ENCODE results near the gene ADCY4.
A peak's percentile ranks its signal among the peaks of the same experiment; 100 is the strongest.
"Not testable (repeated sequence)": the region's sequence is repeated elsewhere in the genome, so short reads cannot be mapped to it uniquely, and the experiment has no call there.

The ADCY4 gene

GRCh38 chr14:24334431-24335291 is at the start of gene ADCY4:
ADCY4 (minus strand) TSS chr14:24335071; CDS start chr14:24334652, 419 bp downstream.
- peak within 1 kb of the TSS; percentile 60 for H3K4me3 ChIP-seq (ENCODE audit: low read depth, low read length)

- H3K4me3 ChIP-seq (ENCODE audit: low read depth, low read length), result no peak overlapping the region
Observed at GRCh38 chr14:24384169-24384568, 49.3 kb upstream of the ADCY4 start.

- no peak overlapping the region for H3K4me3 ChIP-seq (ENCODE audit: low read depth, low read length)
Observed at GRCh38 chr14:24382064-24382371, 47.1 kb upstream of the ADCY4 start.

GRCh38 chr14:24381363-24382063 is 46.6 kb upstream of the ADCY4 start:
- no peak overlapping the region for H3K4me3 ChIP-seq (ENCODE audit: low read depth, low read length)

- no peak overlapping the region for H3K4me3 ChIP-seq (ENCODE audit: low read depth, low read length)
Observed at GRCh38 chr14:24379907-24380730, 45.2 kb upstream of the ADCY4 start.

- H3K4me3 ChIP-seq (ENCODE audit: low read depth, low read length), result no peak overlapping the region
Observed at GRCh38 chr14:24378981-24379906, 44.4 kb upstream of the ADCY4 start.

- no peak overlapping the region for H3K4me3 ChIP-seq (ENCODE audit: low read depth, low read length)
Observed at GRCh38 chr14:24378327-24378726, 43.5 kb upstream of the ADCY4 start.

- no peak overlapping the region for H3K4me3 ChIP-seq (ENCODE audit: low read depth, low read length)
Observed at GRCh38 chr14:24377657-24378056, 42.8 kb upstream of the ADCY4 start.

GRCh38 chr14:24377126-24377525 is 42.3 kb upstream of the ADCY4 start:
- H3K4me3 ChIP-seq (ENCODE audit: low read depth, low read length), result no peak overlapping the region

- no peak overlapping the region for H3K4me3 ChIP-seq (ENCODE audit: low read depth, low read length)
Observed at GRCh38 chr14:24376448-24377070, 41.7 kb upstream of the ADCY4 start.

GRCh38 chr14:24372701-24373416 is 38.0 kb upstream of the ADCY4 start:
- no peak overlapping the region for H3K4me3 ChIP-seq (ENCODE audit: low read depth, low read length)

GRCh38 chr14:24371605-24372004 is 36.7 kb upstream of the ADCY4 start:
- H3K4me3 ChIP-seq (ENCODE audit: low read depth, low read length), result not testable (repeated sequence)

- no peak overlapping the region for H3K4me3 ChIP-seq (ENCODE audit: low read depth, low read length)
Observed at GRCh38 chr14:24370748-24371147, 35.9 kb upstream of the ADCY4 start.

GRCh38 chr14:24369907-24370687 is 35.2 kb upstream of the ADCY4 start:
- no peak overlapping the region for H3K4me3 ChIP-seq (ENCODE audit: low read depth, low read length)

- no peak overlapping the region for H3K4me3 ChIP-seq (ENCODE audit: low read depth, low read length)
Observed at GRCh38 chr14:24369463-24369862, 34.6 kb upstream of the ADCY4 start.

GRCh38 chr14:24368562-24369252 is 33.8 kb upstream of the ADCY4 start:
- peak overlapping the region; percentile 53 for H3K4me3 ChIP-seq (ENCODE audit: low read depth, low read length)

- H3K4me3 ChIP-seq (ENCODE audit: low read depth, low read length), result peak overlapping the region; percentile 53
Observed at GRCh38 chr14:24368212-24368561, 33.3 kb upstream of the ADCY4 start.

Measured in iPS-11a (cell line).